RWPE1 (cell line): ENCODE results near the gene RBFOX2.

Experiments used
- CTCF ChIA-PET: fragments of 350-600 bp; sonication (Branson Sonifier 250); formaldehyde crosslinking; extraction: SDS; loops from one replicate; lab custom pipeline; 2021; lab: Yijun Ruan, JAX
- POLR2A ChIA-PET: fragments of 400-600 bp; formaldehyde crosslinking; extraction: SDS; loops from one replicate; lab custom pipeline; 2020; ENCODE audit warnings: antibody characterized with exemption; ENCODE audit not compliant: low non-redundant PET; lab: Yijun Ruan, JAX
- DNase-seq: peaks from one replicate; pipeline ENCODE4 v3.0.0; 2012; ENCODE audit warnings: low spot score
- H3K27ac ChIP-seq: fragments of 450-650 bp; 2 replicates; pipeline ENCODE4 v1.5.1; 2017
- TF ChIP-seq, protein P1 (sequence below): fragments of 450-650 bp; conservative IDR thresholded peaks from 2 replicates; pipeline ENCODE4 v1.5.1; 2017; ENCODE audit warnings: low read depth, mild to moderate bottlenecking

Gene RBFOX2

GRCh38 chr22:36010882-36011281 is 17.7 kb downstream of the RBFOX2 start:
- no peak for DNase-seq
- ChIA-PET CTCF (no interaction called here), POLR2A (no interaction called here)
- H3K27ac ChIP-seq, result no peak overlapping the region
- TF ChIP-seq, protein P1, sequence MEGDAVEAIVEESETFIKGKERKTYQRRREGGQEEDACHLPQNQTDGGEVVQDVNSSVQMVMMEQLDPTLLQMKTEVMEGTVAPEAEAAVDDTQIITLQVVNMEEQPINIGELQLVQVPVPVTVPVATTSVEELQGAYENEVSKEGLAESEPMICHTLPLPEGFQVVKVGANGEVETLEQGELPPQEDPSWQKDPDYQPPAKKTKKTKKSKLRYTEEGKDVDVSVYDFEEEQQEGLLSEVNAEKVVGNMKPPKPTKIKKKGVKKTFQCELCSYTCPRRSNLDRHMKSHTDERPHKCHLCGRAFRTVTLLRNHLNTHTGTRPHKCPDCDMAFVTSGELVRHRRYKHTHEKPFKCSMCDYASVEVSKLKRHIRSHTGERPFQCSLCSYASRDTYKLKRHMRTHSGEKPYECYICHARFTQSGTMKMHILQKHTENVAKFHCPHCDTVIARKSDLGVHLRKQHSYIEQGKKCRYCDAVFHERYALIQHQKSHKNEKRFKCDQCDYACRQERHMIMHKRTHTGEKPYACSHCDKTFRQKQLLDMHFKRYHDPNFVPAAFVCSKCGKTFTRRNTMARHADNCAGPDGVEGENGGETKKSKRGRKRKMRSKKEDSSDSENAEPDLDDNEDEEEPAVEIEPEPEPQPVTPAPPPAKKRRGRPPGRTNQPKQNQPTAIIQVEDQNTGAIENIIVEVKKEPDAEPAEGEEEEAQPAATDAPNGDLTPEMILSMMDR, result no peak

DNA sequence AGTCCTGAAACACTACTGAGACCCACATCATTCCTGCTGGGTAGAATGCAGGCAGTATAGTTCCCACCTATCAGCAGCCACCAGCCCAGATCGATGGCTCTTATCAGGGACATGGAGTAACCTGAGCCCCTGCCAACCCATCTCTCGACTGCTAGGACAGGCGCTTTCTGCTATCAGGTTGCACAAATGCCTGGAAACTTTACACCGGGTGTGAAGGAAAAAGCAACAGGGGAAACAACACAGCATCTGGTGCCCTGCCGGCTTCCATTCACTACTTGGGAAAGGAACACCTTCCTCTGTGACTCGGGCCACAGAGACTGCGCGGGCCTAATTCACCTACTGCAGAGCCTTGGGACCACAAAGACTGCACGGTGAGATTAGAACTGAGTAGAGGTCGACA is 18.5 kb downstream of the RBFOX2 start:
- TF ChIP-seq, protein P1, result no peak
- no peak overlapping the region for H3K27ac ChIP-seq
- ChIA-PET CTCF (no interaction called here), POLR2A (no interaction called here)
- DNase-seq, result no peak

DNA sequence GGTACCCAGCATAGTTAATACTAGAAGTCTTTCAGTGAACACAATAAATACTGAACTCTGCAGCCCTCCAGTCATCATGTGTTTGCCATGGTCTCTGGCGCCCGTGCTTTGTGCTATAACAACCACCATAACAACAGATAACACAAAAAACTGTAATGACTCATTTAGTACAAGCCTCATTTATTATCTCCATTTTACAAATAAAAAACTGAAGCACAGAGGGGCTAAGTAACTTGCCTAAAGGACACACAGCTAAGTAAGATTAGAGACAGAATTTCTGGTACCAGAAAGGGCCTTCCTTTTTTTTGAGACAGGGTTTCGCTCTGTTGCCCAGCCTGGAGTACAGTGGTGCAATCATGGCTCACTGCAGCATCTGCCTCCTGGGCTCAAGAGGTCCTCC is 19.5 kb downstream of the RBFOX2 start:
- ChIA-PET POLR2A (no interaction called here), CTCF (no interaction called here)
- no peak overlapping the region for H3K27ac ChIP-seq
- TF ChIP-seq, protein P1, result no peak
- DNase-seq, result no peak

DNA sequence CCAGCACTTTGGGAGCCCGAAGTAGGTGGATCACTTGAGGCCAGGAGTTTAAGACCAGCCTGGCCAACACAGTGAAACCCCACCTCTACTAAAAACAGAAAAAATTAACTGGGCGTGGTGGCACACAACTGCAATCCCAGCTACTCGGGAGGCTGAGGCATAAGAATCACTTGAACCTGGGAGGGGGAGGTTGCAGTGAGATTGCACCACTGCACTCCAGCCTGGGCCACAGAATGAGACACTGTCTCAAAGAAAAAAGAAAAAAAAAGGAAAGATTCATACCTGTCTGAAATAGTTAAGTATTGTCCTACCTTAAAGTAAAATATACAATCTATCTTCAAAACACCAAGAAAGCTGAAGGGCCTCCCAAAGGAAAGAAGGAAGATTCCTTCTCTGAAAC is 20.1 kb downstream of the RBFOX2 start:
- ChIA-PET CTCF (no interaction called here), POLR2A (no interaction called here)
- TF ChIP-seq, protein P1, result no peak
- no peak for DNase-seq
- no peak overlapping the region for H3K27ac ChIP-seq

GRCh38 chr22:36008131-36008530 is 20.5 kb downstream of the RBFOX2 start:
- no peak overlapping the region for H3K27ac ChIP-seq
- ChIA-PET POLR2A (no interaction called here), CTCF (no interaction called here)
- no peak for DNase-seq
- TF ChIP-seq, protein P1, result no peak

DNA sequence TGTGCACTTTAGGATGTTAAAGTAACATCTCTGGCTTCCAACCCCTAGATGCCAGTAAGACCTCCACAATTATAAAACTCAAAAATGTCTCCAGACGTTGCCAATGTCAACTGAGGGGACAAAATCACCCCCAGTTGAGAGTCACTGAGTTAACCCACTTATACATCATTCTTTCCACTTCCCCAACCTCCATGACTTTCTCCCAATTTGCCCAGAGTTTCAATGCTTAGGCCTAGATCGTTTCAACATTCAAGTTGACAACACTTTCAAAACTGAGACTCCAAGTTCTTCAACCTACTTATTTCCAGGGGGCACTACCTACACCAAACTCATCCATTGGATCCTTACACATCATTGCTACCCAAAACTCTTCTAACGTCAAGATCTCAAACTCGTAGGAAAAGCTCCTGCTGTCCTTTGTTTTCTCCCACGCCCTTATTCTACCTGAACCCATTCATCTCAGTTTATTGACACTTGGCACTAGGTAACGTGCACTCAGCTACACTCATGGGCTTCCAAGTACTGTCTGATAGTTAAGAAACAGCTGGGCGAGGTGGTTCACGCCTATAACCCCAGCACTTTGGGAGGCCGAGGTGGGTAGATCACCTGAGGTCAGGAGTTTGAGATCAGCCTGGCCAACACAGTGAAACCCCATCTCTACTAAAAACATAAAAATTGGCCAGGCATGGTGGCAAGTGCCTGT is 24.5 kb downstream of the RBFOX2 start:
- DNase-seq, result no peak
- H3K27ac ChIP-seq, result no peak overlapping the region
- ChIA-PET CTCF (no interaction called here), POLR2A (no interaction called here)
- TF ChIP-seq, protein P1, result no peak
